Inferior parietal cortex (tissue), 1 donor: ENCODE results near the gene TRMT2B.
"Not testable (repeated sequence)": the region's sequence is repeated elsewhere in the genome, so short reads cannot be mapped to it uniquely, and the experiment has no call there.

ENCODE experiments used
- DNase-seq: peaks from one replicate; pipeline ENCODE4 v3.0.0-alpha.2; 2016; ENCODE audit errors: extremely low spot score

The TRMT2B gene

DNA sequence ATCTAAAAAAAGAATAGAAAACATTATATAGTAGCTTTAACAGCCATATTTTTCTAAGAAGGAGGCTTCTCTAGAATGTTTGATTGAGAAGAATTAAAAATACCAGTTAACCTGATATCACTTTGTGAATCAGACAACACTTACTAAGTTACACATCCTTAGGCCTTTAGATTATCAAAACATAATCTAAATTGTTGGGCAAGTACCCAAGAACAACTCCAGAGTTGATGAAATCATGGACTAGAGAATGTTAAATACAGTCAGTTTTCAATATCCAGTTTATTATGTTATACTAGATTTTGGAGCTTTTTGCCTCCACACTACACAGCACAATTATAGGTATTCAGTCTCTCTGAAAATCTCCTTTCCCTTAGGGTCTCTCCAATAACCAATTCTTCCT lies 42.8 kb downstream of the TRMT2B start:
- no peak for DNase-seq

DNA sequence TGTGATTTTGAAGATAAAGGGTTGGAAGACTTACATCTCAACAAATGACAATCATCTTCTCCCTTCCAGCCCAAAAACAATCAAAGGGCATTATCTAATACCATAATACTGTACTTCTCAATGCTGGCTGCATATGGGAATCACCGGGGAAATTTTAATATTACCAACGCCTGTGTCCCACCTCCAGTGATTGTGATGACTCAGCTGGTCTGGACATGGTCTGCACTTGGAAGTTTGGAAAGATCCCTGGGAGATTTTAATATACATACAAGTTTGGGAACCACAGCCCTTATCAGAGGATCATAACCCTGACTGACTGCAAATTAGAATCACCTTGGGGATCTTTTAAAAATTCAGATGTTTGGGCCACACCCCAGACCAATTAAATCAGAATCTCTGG lies 52.5 kb downstream of the TRMT2B start:
- no peak for DNase-seq

DNA sequence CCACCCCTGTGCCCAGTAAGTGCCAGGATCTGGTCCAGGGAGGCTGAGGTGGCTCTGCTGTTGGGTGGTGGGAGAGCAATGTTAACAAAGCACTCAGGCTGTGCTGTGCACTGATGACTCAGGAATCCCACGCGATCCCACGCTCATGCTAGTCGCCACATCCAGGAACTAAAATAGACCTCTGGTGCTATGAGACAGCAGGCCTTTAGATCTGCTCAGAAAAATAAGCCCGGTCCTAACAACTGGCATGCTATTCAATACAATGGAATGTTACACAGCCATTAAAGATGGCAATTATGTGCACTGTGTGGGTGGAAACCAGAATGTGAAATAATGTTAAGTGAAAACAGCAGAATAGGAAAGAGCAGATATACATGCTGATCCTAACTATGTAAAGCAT lies 56.4 kb downstream of the TRMT2B start:
- peak; percentile 23 for DNase-seq

DNA sequence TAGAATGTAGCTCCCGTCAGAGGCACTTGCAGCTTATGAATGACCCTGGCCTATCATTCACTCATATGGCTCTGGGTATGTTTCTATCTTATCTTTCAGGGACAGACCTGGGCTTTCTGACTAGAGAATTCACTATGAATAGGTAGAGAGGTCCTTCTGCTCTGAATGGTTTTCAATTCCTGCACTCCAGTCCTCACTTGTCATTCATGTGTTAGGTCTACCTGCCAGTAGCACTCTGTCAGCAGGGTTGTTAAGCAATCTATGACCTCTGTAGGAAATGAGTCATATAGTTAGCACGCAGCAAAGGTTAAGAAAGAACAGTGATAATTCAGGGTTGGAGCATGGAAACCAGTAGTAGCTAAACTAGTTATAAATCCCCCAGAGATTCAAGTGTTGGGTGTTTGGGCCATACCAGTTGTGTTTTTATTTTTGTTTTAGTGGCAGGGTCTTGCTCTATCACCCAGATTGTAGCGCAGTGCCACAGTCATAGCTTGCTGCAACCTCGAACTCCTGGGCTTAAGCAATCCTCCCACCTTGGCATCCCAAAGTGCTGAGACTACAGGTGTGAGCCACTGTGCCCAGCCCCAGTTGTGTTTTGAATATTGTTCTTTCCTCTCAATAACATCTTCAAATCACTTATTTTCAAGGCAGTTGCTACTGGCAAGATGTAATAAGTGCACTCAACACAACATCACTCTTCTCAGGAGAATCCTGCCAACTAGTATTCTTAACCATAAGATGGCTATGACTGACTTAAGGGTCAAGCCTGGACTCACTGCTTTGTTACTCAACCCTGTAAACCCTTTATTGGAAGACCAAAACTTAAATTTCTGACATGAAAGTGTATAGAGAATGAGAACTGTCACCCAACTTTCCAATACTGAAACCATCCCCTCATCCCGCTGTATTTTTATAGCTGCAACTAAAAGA lies 57.3 kb downstream of the TRMT2B start:
- DNase-seq, result no peak

DNA sequence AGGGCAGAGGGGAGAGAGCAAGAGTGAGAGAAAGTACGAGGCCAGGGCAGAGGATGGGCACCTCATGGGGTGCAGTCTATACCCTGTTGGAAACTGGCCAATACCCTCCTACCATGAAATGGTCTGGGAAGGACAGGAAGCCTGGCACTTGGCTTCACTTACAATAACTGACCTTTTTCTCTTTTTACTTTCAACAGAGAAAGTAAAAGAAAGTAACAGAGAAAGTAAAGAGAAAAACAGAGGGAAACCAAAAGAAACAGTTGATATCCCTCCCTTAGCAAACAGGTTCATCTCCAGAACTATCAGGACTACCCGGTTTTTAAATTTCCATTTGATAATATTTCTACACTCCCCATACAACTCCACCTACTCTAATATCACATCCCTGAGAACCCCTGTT lies 61.8 kb downstream of the TRMT2B start:
- no peak for DNase-seq

DNA sequence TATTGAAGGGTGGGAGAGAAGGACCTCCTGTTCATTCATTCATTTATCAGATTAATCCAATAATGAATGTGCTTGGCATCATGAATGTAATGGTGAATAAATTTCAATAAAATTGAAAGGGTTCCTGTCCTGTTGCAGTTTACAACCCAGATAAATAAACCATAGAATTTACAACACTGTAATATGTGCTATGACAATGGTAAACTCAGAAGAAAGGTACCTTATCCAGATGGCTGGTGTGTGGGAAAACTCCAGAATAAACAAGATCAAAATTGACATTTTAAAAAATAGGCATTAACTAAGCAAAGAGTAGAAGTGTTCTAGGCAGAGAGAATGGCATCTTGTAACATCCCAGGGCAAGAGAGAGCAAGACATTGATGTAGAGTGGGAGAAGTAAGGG lies 67.1 kb downstream of the TRMT2B start:
- no peak for DNase-seq

DNA sequence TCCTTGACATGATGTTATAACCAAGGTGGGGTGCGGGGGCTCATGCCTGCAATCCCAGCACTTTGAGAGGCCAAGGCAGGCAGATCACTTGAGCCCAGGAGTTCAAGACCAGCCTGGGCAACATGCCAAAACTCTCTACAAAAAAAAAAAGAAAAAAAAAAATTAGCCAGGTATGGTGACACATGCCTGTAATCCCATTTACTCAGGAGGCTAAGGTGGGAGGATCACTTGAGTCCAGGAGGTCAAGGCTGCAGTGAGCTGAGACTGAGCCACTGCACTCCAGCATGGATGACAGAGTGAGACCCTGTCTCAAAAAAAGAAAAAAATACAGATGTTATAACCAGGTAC lies 70.4 kb downstream of the TRMT2B start:
- not testable (repeated sequence) for DNase-seq

DNA sequence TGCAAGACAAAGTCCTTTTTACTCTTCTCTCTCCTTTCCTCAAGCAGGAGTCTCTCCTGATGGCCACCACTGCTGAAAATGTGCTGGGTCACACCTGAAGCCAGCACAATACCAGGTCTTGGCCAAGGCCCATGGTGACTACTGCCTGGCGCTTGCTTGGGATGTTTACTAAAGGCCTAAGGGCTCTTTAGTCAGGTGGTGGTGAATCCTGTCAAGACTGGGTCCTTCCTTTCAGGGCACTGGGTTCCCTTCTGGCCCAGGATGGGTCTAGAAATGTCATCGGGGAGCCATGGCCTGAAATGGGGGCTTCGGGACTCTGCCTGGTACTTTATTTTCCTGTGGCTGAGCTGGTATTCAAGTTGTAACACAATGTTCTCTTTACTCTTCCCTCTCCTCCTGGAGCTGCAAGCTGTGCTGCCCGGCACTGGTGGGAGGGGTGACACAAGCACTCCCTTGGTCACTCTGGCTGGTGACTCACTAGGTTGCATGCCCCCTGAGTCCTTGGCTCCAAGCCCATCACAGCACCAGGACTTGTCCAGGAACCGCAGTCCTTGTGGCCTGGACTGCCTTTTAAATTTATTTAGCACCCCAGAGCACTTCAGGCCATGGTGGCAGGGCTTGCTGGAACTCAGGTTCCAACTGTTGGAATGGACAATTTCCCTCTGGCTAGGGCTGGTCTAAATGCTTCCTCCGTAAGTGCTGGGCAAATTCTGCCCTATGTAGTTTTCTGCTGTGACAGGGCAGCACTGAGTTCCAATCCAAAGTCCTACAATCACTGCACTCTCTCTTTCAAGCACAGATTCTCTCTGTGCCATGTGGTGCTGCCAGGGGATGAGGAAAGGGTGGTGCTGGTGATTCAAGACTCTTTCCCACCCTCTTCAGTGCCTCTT lies 71.1 kb downstream of the TRMT2B start:
- no peak for DNase-seq

DNA sequence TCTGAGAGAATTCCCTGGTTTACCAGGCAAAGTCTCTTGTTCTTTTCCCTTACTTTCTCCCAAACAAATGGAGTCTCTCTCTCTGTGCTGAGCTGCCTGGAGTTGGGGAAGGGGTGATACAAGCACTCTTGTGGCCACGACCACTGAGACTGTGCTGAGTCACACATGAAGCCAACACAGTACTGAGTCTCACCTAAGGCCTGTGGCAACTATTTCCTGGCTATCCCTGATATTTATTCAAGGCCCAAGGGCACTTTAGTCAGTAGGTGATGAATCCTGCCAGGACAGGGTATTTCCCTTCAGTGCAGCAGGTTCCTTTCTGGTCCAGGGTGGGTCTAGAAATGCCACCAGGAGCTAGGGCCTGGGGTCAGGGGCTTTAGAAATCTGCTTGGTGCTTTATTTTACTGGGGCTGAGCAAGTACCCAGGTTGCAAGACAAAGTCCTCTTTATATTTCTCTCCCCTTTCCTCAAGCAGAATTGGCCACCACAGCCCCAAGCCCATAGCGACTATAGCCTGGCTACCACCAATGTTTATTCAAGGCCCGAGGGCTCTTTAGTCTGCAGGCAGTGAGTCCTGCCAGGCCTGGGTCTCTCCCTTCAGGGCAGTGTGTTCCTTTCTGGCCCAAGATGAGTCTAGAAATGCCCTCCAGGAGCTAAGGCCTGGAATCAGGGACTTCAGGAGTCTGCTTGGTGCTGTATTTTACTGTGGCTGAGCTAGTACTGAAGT lies 71.9 kb downstream of the TRMT2B start:
- DNase-seq, result no peak

DNA sequence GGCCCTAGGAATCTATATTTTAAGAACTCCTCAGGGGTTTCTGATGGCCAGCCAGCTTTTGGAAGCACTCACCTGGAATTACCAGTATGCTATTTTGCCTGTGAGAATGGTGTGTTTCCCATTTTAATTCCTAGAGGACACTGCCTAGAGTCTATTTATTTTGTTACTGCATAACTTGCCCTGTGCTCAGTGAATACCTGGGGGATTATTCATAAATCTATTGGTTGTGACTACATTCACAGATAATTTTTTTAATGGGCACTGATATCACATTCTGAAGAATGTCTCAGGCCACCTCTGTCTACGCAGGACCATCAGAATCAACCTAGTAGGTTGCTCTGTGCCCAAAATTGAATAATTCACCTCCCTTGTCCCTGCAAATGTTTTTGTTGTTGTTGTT lies 75.7 kb downstream of the TRMT2B start:
- no peak for DNase-seq

DNA sequence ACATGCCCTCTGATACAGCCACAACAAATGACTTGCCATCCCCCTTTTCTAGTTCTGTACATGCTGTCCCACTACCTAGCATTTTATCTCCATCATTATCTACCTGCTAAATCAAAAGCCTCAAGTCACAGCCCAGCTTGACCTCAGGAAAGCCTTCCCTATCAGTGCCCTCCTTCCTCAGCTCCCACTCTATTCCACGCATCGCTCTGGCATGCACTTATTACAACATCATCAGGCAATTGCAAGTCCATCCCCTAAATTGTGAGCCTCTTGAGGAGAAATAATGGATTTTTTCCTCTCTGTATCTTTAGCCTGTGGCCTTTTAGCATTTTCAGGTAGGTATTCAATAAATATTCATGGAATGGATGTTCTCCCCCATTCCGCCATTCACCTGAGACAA lies 76.7 kb downstream of the TRMT2B start:
- no peak for DNase-seq

DNA sequence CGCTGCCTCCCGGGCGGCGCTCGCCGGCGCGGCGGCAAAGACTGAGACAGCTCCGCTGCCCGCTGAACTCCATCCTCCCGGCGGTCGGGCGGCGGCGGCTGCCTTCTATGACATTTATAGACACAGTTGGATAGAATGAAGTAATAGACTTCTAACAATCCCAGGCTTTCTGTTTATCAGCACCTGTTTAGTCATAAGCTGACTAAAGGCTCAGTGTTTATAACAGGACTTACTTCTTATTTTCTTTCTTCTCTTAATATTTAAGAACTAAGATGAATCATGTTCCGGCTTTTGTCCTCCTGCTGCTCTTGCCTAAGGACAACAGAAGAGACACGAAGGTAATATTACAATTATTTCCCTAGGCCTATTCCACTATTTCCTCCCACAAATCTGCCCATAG lies 78.5 kb downstream of the TRMT2B start:
- DNase-seq, result no peak

DNA sequence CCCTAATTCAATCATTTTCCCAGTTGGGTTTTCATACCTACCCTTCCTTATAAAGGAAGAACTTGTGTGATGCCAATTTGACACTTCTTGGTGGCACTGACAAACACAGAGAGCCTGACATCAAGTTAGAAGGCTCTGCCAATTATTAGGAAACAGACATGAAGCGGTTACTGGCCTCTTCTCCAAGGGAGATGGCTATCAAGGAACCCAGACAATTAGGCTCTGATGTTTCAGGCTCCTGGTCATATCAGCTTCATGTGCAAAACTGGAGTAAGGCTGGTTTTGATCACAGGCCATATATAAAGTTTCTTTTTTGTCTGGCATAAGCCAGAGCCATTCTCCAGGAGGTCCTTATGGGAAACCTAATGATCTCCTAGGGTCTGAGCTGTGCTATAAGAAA lies 82.0 kb downstream of the TRMT2B start:
- DNase-seq, result no peak

DNA sequence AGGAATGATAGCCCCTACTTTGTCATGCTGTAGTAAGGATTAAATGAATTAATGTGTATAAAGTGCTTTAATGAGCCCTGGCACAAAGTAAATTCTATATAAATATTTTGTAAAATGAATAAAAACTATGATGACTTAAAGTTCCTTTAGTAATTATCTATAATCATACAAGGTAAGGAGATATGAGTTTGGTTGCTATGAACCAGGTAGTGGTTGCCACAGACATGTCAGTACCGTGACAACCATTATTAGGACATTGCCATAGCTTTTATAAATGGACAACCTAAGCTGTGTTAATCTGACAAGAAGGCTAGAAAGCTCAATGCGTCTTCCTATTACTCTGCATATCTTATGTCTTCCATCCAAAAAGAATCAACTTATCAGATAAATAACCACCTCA lies 82.5 kb downstream of the TRMT2B start, which contains the start of gene ARL13A:
TSS of gene ARL13A (plus strand) at position 301 of the 400 bp plus-strand sequence. CDS start 3,982 bp downstream, outside the sequence.
- no peak for DNase-seq

DNA sequence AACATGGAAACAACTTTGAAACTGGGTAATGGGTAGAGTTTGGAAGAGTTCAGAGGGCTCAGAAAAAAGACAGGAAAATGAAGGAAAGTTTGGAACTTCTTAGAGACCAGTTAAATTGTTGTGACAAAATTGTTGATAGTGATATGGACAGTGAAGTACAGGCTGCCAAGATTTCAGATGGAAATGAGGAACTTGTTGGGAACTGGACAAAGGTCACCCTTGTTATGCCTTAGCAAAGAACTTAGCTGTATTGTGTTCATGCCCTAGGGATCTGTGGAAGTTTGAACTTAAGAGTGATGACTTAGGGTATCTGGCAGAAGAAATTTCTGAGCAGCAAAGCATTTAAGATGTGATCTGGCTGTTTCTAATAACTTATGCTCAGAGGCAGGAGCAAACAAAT lies 87.5 kb downstream of the TRMT2B start:
- no peak for DNase-seq

DNA sequence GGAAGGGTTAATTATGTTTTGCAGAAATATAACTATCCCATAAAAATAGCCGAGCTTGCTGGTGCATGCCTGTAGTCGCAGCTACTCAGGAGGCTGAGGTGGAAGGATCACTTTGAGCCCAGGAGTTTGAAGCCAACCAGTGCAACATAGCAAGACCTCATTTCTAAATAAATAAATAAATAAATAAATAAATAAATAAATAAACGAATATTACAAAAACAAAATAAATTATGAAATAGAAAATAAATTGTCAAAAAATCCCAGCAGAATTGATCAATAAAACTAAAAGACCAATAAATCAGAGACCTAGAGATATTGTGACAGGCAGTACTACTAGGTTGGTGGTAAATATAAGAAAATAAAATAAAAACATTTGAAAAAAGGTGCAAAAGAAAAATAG lies 89.1 kb downstream of the TRMT2B start:
- DNase-seq, result no peak
